Stimulated activated CD4-positive, alpha-beta T cell treated with anti-CD3 and anti-CD28 coated beads, Interleukin-15, amount 100 ng/mL, for 1 hour (primary cell): Measurements from ENCODE around the gene BRD3OS.
"Not testable (repeated sequence)": the region's sequence is repeated elsewhere in the genome, so short reads cannot be mapped to it uniquely, and the experiment has no call there.

Experiments
- DNase-seq, 2 donors: peaks; one replicate each; pipeline ENCODE4 v3.0.0-alpha.2; 2020; ENCODE audit warnings: low read depth in 1 of 2, low spot score in 1 of 2

BRD3OS gene

GRCh38 chr9:133988771-133989170 is 36.5 kb upstream of the BRD3OS start:
- DNase-seq, result not testable (repeated sequence)

- DNase-seq, result no peak
These were observed 35.5 kb upstream of the BRD3OS start for GRCh38 chr9:133989625-133990365.

GRCh38 chr9:133990366-133991213 is 34.7 kb upstream of the BRD3OS start:
- no peak for DNase-seq

- DNase-seq, result no peak
These were observed 33.9 kb upstream of the BRD3OS start for GRCh38 chr9:133991214-133991921.

DNA sequence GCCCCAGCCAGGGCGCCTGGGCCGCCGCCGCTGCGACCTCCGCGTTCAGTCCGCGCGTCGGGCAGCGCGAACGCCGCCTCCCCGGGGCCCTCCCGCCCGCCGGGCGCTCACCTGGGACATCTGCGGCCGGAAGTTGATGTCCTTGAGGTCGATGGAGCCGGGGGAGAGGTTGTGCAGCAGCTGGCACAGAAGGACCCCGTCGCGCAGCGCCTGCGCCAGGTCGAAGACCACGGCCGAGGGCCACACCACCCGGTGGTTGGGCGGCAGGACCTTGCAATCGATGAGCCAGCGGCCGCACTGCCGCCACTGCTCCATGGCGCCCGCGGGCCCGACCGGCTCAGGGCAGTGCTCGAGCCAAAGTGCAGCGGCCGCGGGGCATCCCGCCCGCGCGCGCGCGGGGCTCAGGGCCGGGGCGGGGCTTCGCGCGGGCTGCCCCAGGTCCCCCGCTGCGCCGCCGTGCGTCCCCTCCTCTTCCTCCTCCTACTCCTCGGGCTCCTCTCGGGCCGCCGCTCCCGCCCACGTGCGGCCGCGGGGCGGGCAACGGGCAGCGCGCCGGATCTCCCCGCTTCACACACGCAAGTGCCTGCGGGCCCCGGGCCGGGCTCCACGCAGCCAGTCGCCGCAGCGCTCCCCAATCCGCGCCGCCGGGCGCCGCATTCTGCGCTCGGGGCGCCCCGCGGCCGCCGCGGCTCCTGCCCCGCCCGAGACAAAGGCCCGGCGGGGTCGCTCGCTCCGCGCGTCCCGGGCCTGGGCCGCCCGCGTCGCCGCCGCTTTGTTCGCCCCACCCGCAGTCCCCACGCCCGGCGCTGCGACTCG is 33.1 kb upstream of the BRD3OS start, which contains the start of gene VAV2:
TSS of gene VAV2 (minus strand) at position 361 of the 816 bp plus-strand sequence. CDS start at position 315, 46 bp downstream.
- no peak for DNase-seq

DNA sequence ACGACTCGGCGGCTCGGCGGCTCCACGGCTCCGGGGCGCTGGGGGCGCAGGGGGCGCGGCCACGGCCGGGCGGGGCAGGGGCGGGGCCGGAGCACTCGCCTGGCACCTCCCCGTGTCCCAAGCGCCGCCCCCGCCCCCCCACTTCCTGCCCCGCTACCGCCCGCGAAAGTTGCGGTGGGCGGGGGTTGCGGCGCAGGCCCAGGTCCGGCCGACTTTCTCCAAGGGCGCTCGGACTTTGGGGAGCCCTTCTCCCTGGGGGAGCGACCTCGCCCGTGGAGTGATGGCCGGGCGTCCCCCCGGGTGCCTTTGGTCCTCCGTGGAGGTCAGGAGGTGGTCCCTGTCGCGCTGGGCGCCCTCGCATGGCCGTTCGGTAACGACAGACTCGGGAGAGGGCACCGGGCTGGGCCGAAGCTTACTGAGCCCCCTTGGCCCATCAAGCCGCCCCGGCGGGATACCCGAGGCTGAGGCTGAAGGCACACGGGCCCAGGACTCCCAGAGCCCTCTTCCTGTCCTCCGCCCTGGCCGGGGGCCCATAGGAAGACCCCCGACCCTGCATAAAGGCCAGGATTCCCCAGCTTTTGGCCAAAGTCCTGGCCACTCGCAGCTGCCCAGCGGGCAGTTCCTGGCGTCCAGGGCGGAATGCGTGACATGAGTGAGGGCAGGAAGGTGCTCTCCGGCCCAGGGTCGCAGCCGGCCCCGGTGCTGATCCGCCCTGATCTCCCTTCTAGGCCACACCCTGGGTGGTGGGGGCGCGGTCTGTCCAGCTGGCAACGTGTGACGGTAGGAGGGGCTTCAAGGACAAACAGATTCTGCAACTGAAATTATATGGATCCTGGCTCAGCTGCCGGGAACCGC is 32.3 kb upstream of the BRD3OS start:
- peak; percentile 57 to 72 for DNase-seq

DNA sequence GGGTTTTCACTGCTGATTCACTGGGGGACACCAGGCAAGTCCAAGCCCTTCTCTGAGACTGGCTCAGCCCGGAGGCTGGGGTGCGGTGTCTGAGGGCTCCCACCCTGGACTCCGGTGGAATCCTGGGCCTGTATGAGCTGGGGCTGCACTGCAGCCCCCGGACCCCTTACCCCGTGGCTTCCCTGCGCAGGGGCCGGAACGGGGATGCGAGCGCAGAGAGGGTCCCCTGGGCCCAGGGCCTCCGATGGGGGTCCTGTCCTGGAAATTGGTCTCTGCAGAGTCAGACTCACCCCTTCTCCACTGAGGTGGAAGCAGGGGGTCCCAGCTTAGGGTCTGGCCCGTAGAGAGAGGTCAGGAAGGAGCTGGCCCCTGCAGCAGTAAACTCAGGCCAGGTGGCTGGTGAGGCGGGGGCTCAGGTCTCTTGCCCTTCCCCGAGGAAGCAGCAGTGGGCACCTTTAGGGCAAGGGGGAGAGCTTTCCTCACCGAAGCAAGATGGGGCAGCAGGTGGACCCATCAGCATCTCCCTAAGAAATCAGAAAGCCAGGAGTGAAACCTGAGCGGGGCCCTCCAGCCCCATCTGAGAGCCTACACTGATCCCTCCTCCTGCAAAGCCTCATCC is 31.5 kb upstream of the BRD3OS start:
- DNase-seq, result no peak

DNA sequence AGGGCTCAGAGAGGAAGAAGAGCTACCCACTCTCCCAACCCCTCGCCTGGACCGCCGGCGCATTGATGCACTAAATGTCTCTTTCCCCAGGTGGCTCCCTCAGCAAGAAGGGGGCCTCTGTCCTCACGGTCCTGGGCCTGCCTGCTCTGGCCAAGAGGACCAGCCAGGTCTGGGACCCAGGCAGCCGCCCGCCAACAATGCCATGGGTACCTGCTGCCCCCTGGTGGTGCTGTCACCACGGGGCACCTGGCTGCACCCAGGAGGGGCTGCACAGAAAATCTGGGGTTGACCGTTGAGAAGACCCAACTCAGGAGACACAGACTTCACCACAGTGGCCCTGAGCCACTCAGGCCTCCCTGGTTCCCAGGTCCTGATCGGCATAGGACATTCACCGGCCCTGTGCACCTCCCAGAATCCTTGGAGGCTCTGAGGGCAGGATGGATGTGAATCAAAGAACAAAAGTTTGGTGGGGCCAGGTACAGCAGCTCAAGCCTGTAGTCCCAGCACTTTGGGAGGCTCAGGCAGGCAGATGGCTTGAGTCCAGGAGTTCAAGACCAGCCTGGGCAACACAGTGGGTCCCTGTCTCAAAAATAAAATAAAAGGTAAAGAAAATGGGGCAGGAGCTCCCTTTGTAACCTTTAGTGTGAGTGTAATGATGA is 30.8 kb upstream of the BRD3OS start:
- peak; percentile 63 to 72 for DNase-seq

- DNase-seq, result no peak
These were observed 30.0 kb upstream of the BRD3OS start for GRCh38 chr9:133995012-133995896.

- no peak for DNase-seq
These were observed 28.5 kb upstream of the BRD3OS start for GRCh38 chr9:133996531-133997520.

- DNase-seq, result no peak
These were observed 27.7 kb upstream of the BRD3OS start for GRCh38 chr9:133997584-133997983.

- DNase-seq, result no peak
These were observed 26.2 kb upstream of the BRD3OS start for GRCh38 chr9:133998915-133999595.

GRCh38 chr9:133999851-134000265 is 25.4 kb upstream of the BRD3OS start:
- DNase-seq, result no peak

- DNase-seq, result no peak
These were observed 22.5 kb upstream of the BRD3OS start for GRCh38 chr9:134002796-134003195.

DNA sequence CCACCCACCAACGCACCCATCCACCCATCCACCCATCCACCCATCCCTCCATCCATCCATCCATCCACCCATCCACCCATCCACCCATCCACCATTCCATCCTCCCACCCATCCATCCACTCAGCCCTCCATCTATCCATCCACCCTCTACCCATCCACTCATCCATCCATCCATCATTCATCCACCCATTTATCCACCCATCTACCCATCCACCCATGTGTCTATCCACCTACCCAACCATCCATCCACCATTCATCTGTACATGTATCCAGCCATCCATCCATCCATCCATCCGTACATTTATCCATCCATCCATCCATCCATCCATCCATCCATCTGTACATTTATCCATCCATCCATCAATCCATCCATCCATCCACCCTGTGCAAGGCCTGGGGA is 22.0 kb upstream of the BRD3OS start:
- no peak for DNase-seq
